Endothelial cell (in vitro differentiated cells): ENCODE results near the gene TRMT10B. TPM values are rescaled to one million over a fixed set of nuclear protein-coding genes. Genes with fewer than 3 reads are reported as not detected.

ENCODE experiments used
- DNase-seq: peaks from one replicate; pipeline ENCODE4 v3.0.0; 2021; ENCODE audit warnings: low spot score
- H3K27ac Mint-ChIP-seq: one replicate; pipeline ENCODE4 v1.8.0; 2021; ENCODE audit warnings: mixed read lengths, inconsistent platforms; ENCODE audit not compliant: unreplicated experiment
- H3K27me3 Mint-ChIP-seq: one replicate; pipeline ENCODE4 v1.8.0; 2021; ENCODE audit warnings: mild to moderate bottlenecking, moderate library complexity, mixed read lengths, inconsistent platforms; ENCODE audit not compliant: unreplicated experiment
- H3K36me3 Mint-ChIP-seq: one replicate; pipeline ENCODE4 v1.8.0; 2021; ENCODE audit warnings: mild to moderate bottlenecking, low read depth, mixed read lengths, inconsistent platforms; ENCODE audit not compliant: unreplicated experiment
- H3K4me1 Mint-ChIP-seq: one replicate; pipeline ENCODE4 v1.8.0; 2021; ENCODE audit warnings: mild to moderate bottlenecking, mixed read lengths, inconsistent platforms; ENCODE audit not compliant: unreplicated experiment
- H3K4me3 Mint-ChIP-seq: one replicate; pipeline ENCODE4 v1.8.0; 2021; ENCODE audit warnings: mild to moderate bottlenecking, mixed read lengths, inconsistent platforms; ENCODE audit not compliant: unreplicated experiment
- H3K9me3 Mint-ChIP-seq: one replicate; pipeline ENCODE4 v1.8.0; 2021; ENCODE audit warnings: mixed read lengths, inconsistent platforms; ENCODE audit not compliant: unreplicated experiment
- total RNA-seq: library from RNA; stranded (reverse); fragmentation: NEBNext Ultra II Directional; extraction: Animal tissue kit (Norgen Biotek cat#: 25700); gene quantifications from one replicate; pipeline ENCODE4 v1.2.1, GENCODE V29; 2021; ENCODE audit not compliant: unreplicated experiment
- TF ChIP-seq, protein P1 (sequence below): fragments of 200-600 bp; sonication (generic); IDR thresholded peaks from one replicate; pipeline ENCODE4 v1.5.0; 2021; ENCODE audit warnings: antibody characterized with exemption; ENCODE audit not compliant: unreplicated experiment

Gene TRMT10B
- total RNA-seq, 1 donor from 2014 or later = 4.7 TPM

DNA sequence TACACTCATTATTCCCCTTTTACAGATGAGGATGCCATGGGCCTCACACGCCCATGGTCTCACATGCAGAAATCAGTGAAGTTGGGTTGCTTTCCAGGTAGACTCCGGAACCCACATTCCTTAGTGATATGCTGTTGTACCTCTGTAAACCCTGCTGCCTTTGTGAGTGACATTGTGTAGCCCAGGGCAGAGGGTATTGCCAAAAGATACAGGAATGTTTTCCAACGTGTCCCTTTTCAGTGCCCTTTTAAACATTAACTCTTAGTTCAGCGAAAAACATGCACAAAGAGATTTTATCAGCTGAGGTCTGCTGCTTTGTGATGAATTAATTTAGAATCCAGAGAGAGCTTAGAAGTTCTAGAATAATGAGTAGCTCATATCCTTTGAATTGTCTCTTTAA lies 38.3 kb upstream of the TRMT10B start:
- no peak overlapping the region for H3K27ac Mint-ChIP-seq
- no peaks in the 10 kb centered on the region for H3K27me3 Mint-ChIP-seq
- DNase-seq = no peak
- no peaks in the 10 kb centered on the region for H3K9me3 Mint-ChIP-seq
- H3K4me1 Mint-ChIP-seq = peaks cover 5% of the 10 kb centered on the region
- no peak overlapping the region for H3K4me3 Mint-ChIP-seq
- TF ChIP-seq, protein P1, sequence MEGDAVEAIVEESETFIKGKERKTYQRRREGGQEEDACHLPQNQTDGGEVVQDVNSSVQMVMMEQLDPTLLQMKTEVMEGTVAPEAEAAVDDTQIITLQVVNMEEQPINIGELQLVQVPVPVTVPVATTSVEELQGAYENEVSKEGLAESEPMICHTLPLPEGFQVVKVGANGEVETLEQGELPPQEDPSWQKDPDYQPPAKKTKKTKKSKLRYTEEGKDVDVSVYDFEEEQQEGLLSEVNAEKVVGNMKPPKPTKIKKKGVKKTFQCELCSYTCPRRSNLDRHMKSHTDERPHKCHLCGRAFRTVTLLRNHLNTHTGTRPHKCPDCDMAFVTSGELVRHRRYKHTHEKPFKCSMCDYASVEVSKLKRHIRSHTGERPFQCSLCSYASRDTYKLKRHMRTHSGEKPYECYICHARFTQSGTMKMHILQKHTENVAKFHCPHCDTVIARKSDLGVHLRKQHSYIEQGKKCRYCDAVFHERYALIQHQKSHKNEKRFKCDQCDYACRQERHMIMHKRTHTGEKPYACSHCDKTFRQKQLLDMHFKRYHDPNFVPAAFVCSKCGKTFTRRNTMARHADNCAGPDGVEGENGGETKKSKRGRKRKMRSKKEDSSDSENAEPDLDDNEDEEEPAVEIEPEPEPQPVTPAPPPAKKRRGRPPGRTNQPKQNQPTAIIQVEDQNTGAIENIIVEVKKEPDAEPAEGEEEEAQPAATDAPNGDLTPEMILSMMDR = no peak
- H3K36me3 Mint-ChIP-seq = no peaks in the 10 kb centered on the region

DNA sequence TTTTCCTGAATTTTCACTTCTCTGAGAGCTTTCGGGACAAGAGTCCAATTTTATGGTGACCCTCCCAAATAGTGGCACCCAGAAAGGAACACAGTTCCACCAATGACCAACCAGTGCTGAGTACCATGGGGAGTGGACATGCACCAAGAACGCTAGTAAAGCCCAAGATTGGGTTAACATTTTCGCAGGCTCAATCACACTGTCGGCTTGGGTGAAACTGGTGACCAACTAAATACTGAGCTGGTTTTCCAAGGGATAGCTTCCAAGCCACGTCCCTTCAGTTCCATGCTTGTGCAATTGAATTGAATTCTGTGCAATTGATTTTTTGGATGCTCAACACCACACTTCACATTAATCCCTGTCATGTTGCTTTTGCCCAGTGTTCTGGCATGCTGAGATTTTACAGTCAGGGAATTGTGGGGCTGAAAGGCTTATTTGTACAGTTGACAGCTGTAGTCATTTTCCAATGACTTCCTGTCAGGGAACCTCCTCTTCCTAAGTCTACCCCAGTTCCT lies 37.6 kb upstream of the TRMT10B start:
- H3K4me3 Mint-ChIP-seq = no peak overlapping the region
- H3K9me3 Mint-ChIP-seq = no peaks in the 10 kb centered on the region
- H3K4me1 Mint-ChIP-seq = peaks cover 5% of the 10 kb centered on the region
- H3K36me3 Mint-ChIP-seq = no peaks in the 10 kb centered on the region
- DNase-seq = no peak
- H3K27me3 Mint-ChIP-seq = no peaks in the 10 kb centered on the region
- TF ChIP-seq, protein P1 = no peak
- H3K27ac Mint-ChIP-seq = no peak overlapping the region

DNA sequence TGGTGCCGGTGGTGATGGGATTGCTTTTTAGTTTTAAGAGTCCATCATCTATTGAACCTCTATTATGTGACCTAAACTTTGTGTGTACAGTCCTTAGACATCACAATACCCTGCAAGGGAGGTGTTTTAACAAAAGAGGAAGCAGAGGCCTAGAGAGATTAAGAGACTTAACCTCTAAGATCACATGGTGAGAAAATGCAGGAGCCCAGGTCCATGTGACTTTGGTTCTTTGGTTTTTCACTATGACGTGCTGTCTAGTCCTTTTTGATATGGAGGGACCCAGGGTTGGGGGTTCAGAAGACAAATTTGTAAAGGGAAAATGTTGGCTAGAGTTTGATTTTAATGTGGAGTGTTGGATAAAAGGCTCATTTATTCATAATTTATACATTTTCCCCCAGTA lies 34.1 kb upstream of the TRMT10B start:
- no peak overlapping the region for H3K27ac Mint-ChIP-seq
- H3K9me3 Mint-ChIP-seq = no peaks in the 10 kb centered on the region
- peaks cover 1% of the 10 kb centered on the region for H3K27me3 Mint-ChIP-seq
- H3K4me1 Mint-ChIP-seq = peaks cover 5% of the 10 kb centered on the region
- TF ChIP-seq, protein P1 = no peak
- no peaks in the 10 kb centered on the region for H3K36me3 Mint-ChIP-seq
- DNase-seq = no peak
- no peak overlapping the region for H3K4me3 Mint-ChIP-seq

DNA sequence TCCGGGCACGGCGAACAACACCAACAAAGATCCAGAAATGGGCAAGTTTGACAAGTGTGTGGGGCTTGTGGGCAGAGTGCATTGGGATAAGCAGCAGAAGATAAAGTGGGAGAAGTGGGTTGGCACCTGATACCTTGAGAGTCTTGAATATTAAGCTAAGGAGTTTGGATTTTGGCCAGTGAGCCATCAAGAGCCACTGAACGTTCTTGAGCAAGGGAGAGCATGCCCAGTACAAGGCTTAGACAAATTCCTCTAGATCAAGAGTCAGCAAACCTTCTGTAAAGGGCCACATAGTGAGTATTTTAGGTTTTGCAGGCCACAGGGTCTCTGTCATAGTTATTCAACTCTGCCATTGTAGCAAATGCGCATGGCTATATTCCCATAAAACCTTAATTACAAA lies 26.6 kb upstream of the TRMT10B start:
- Mint-ChIP-seq H3K9me3 (no peaks in the 10 kb centered on the region), H3K36me3 (no peaks in the 10 kb centered on the region), H3K4me1 (peaks cover 4% of the 10 kb centered on the region), H3K27ac (no peak overlapping the region), H3K4me3 (no peak overlapping the region), H3K27me3 (peaks cover 3% of the 10 kb centered on the region)
- DNase-seq = no peak
- TF ChIP-seq, protein P1 = no peak

DNA sequence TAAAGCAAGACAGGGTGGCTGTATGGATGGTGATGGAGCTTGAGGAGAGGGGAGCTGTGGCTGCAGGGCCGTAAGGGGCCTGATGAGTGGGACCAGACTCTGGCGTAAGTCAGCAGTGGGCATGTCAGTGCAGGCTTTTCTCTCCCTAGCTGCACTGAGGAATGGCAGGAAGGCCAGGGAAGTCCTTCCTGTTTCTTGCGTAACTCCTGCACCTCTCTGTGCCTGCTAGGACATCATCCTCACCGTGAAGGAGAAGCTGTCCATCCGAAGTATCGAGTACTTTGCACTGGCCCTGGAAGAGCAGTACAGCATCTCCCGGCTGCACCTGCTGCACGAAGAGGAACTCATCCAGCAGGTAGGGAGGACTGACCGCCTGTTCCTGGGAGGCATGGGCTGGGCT lies 24.1 kb upstream of the TRMT10B start:
- TF ChIP-seq, protein P1 = no peak
- Mint-ChIP-seq H3K36me3 (no peaks in the 10 kb centered on the region), H3K4me1 (peaks cover 4% of the 10 kb centered on the region), H3K9me3 (no peaks in the 10 kb centered on the region), H3K27ac (no peak overlapping the region), H3K27me3 (peaks cover 2% of the 10 kb centered on the region), H3K4me3 (no peak overlapping the region)
- no peak for DNase-seq
